HepG2 (cell line): ENCODE measurements around the gene DHX32. TPM values are rescaled to one million over a fixed set of nuclear protein-coding genes. Genes with fewer than 3 reads are reported as not detected.

Source experiments
- ATAC-seq: fragments of 200-7000 bp; cut with Tn5 transposase; 3 replicates; pipeline ENCODE4 v1.9.1; 2020; ENCODE audit warnings: mild to moderate bottlenecking, moderate library complexity
- BruUV-seq: library from RNA; stranded (reverse); fragments of 400-500 nt; replicated peaks from 2 replicates; lab custom pipeline; 2021; lab: Mats Ljungman, UMichigan
- CTCF ChIA-PET: fragments of 300-600 bp; formaldehyde crosslinking; extraction: SDS; loops from one replicate; lab custom pipeline; 2021; ENCODE audit warnings: low total read pairs, inconsistent platforms, low intra/inter-chr PET ratio; lab: Yijun Ruan, JAX
- POLR2A ChIA-PET: fragments of 350-600 bp; sonication (Branson Sonifier 250); formaldehyde crosslinking; loops from one replicate; lab custom pipeline; 2020; ENCODE audit warnings: antibody characterized with exemption, inconsistent platforms; lab: Yijun Ruan, JAX
- DNase-seq: peaks from one replicate; pipeline ENCODE4 v3.0.0-alpha.2; 2015; ENCODE audit warnings: low spot score
- FAIRE-seq: peaks from 3 replicates; lab custom pipeline; 2011; peaks lifted over from hg19 to GRCh38; lab: Jason Lieb, UNC
- H2AFZ ChIP-seq: one replicate; pipeline ENCODE4 v1.6.1; 2011; ENCODE audit warnings: low read length, inconsistent platforms
- H3K27ac ChIP-seq: fragments of 300-600 bp; 3 replicates; pipeline ENCODE4 v1.8.0; 2011; ENCODE audit warnings: mixed run types, mild to moderate bottlenecking, mixed read lengths, low read length, inconsistent platforms; ENCODE audit not compliant: insufficient read depth; ENCODE audit errors: extremely low read length
- H3K27me3 ChIP-seq, 2 experiments: fragments of 200-600 bp in 1 of 2; 2 replicates in 1 of 2; 3 replicates in 1 of 2; pipeline versions ENCODE4 v1.6.0 to v1.8.0; 2011; ENCODE audit warnings: low read length in 2 of 2, mild to moderate bottlenecking in 2 of 2, moderate library complexity in 2 of 2, inconsistent platforms in 1 of 2; ENCODE audit not compliant: insufficient read depth in 2 of 2, control insufficient read depth in 1 of 2
- H3K36me3 ChIP-seq, 2 experiments: fragments of 200-600 bp in 1 of 2; replicated peaks in 1 of 2; 2 replicates in 1 of 2; 3 replicates in 1 of 2; pipeline versions ENCODE4 v1.5.1 to v1.8.0; 2011; ENCODE audit warnings: low read length in 2 of 2, inconsistent platforms in 1 of 2; ENCODE audit not compliant: insufficient read depth in 2 of 2, control insufficient read depth in 1 of 2
- H3K4me1 ChIP-seq: 2 replicates; pipeline ENCODE4 v1.5.1; 2012; ENCODE audit warnings: low read length, inconsistent platforms; ENCODE audit not compliant: insufficient read depth
- H3K4me2 ChIP-seq: 2 replicates; pipeline ENCODE4 v1.6.0; 2011; ENCODE audit warnings: low read depth, low read length, inconsistent platforms
- H3K4me3 ChIP-seq, 3 experiments: fragments of 200-600 bp in 1 of 3; sonication (generic), shearing (Covaris generic) in 1 of 3; replicated peaks in 1 of 3; 2 replicates each; pipeline ENCODE4 v1.5.1; 2011 to 2016; ENCODE audit warnings: low read length in 3 of 3, inconsistent platforms in 2 of 3, low read depth in 2 of 3, mild to moderate bottlenecking in 2 of 3, control low read depth in 1 of 3, mixed read lengths in 1 of 3; ENCODE audit not compliant: insufficient read depth in 1 of 3
- H3K79me2 ChIP-seq: one replicate; pipeline ENCODE4 v1.6.1; 2011; ENCODE audit warnings: low read length, inconsistent platforms; ENCODE audit not compliant: insufficient read depth
- H3K9ac ChIP-seq: 2 replicates; pipeline ENCODE4 v1.6.0; 2011; ENCODE audit warnings: mild to moderate bottlenecking, low read depth, low read length, inconsistent platforms; ENCODE audit not compliant: insufficient read depth
- H3K9me3 ChIP-seq: 2 replicates; pipeline ENCODE4 v1.5.1; 2012; ENCODE audit warnings: mild to moderate bottlenecking, low read length
- H4K20me1 ChIP-seq: 2 replicates; pipeline ENCODE4 v1.6.0; 2011; ENCODE audit warnings: inconsistent platforms, mild to moderate bottlenecking, low read length, moderate library complexity; ENCODE audit not compliant: insufficient read depth
- CCDC6 ChIP-seq: sonication (generic); formaldehyde crosslinking; IDR thresholded peaks from 2 replicates; pipeline ENCODE4 v1.8.1; 2022; ENCODE audit warnings: mild to moderate bottlenecking, missing genetic modification reagents, moderate library complexity
- DR1 ChIP-seq: sonication (generic); formaldehyde crosslinking; IDR thresholded peaks from 2 replicates; pipeline ENCODE4 v1.8.0; 2021; ENCODE audit warnings: mild to moderate bottlenecking, missing genetic modification reagents, inconsistent platforms
- ELF4 ChIP-seq: sonication (generic); formaldehyde crosslinking; IDR thresholded peaks from 2 replicates; pipeline ENCODE4 v1.5.0; 2020; ENCODE audit warnings: missing genetic modification reagents, mild to moderate bottlenecking, moderate library complexity, borderline replicate concordance
- MAFF ChIP-seq: IDR thresholded peaks from 2 replicates; pipeline ENCODE4 v1.6.1; 2011; ENCODE audit warnings: low read depth, low read length, improper control_type of control experiment
- RXRA ChIP-seq: sonication (generic); formaldehyde crosslinking; IDR thresholded peaks from 2 replicates; pipeline ENCODE4 v1.5.1; 2020; ENCODE audit warnings: missing genetic modification reagents
- TERF1 ChIP-seq: sonication (generic); formaldehyde crosslinking; IDR thresholded peaks from 2 replicates; pipeline ENCODE4 v1.8.0; 2022; ENCODE audit warnings: mild to moderate bottlenecking, missing genetic modification reagents, moderate library complexity
- TRIM22 ChIP-seq: fragments of 450-650 bp; IDR thresholded peaks from 2 replicates; pipeline ENCODE4 v1.6.1; 2017
- ZBTB46 ChIP-seq: sonication (generic); formaldehyde crosslinking; IDR thresholded peaks from 2 replicates; pipeline ENCODE4 v1.4.0; 2020; ENCODE audit warnings: mild to moderate bottlenecking, missing genetic modification reagents, borderline replicate concordance
- ZNF264 ChIP-seq: sonication (generic); formaldehyde crosslinking; IDR thresholded peaks from 2 replicates; pipeline ENCODE4 v1.4.0; 2020; ENCODE audit warnings: missing genetic modification reagents
- ZNF276 ChIP-seq: sonication (generic); formaldehyde crosslinking; IDR thresholded peaks from 2 replicates; pipeline ENCODE4 v1.4.0; 2020; ENCODE audit warnings: mild to moderate bottlenecking, low read depth, missing genetic modification reagents
- ZNF572 ChIP-seq: sonication (generic); formaldehyde crosslinking; IDR thresholded peaks from 2 replicates; pipeline ENCODE4 v1.5.1; 2020; ENCODE audit warnings: mild to moderate bottlenecking, missing genetic modification reagents
- ZNF598 ChIP-seq: sonication (generic); formaldehyde crosslinking; IDR thresholded peaks from 2 replicates; pipeline ENCODE4 v1.5.1; 2020; ENCODE audit warnings: mild to moderate bottlenecking, missing genetic modification reagents, borderline replicate concordance
- WGBS: methylation state at CpG from one replicate; pipeline ENCODE4 v1.1.6; 2017; ENCODE audit warnings: low lambda C conversion rate; 5-methylcytosine and 5-hydroxymethylcytosine counted together
- in situ Hi-C: cut with HindIII; loops from 2 replicates; pipeline ENCODE4 v1.10.0; 2017; ENCODE audit warnings: low pct_unique_long_range_greater_than_20kb; ENCODE audit not compliant: extremely low pct_ligation_motif_present
- intact Hi-C: fragments of 100-400 bp; cut with micrococcal nuclease; formaldehyde crosslinking; loops from one replicate; pipeline ENCODE4 v1.10.0; 2022; ENCODE audit not compliant: unreplicated experiment
- polyA plus RNA-seq, 8 experiments: library from polyadenylated mRNA; depleted of rRNA in 3 of 8; stranded (reverse) in 7 of 8; unstranded in 1 of 8; fragments of >200 nt; fragmentation: Illumina TruSeq in 4 of 8; extraction: Trizol in 4 of 8; gene quantifications; 2 replicates each; pipeline versions ENCODE4 v1.2.1 to v1.2.3, GENCODE V29; 2011 to 2016; ENCODE audit warnings: low read depth in 4 of 8, missing spikeins in 1 of 8, mixed read lengths in 1 of 8; ENCODE audit not compliant: insufficient read depth in 1 of 8
- total RNA-seq, 5 experiments: library from RNA; depleted of rRNA; stranded (reverse); fragments of >200 nt; fragmentation: Illumina TruSeq; extraction: Trizol; gene quantifications; 2 replicates each; pipeline ENCODE4 v1.2.3, GENCODE V29; 2016; ENCODE audit warnings: low read depth in 1 of 5

The DHX32 gene
- total and polyA plus RNA-seq, 2 of the 13 experiments (the other 11 are each of a cell fraction or from before 2014, with no cell fraction given) = 15.5 to 16.5 TPM

- Histone ChIP-seq H3K4me3 (no peak overlapping the region), H3K9me3 (no peaks in the 10 kb centered on the region), H3K79me2 (peaks cover 3% of the 10 kb centered on the region), H2AFZ (no peak overlapping the region), H3K4me2 (no peak overlapping the region), H3K4me1 (peaks cover 16% of the 10 kb centered on the region), H3K9ac (no peak overlapping the region), H3K27me3 (no peaks in the 10 kb centered on the region), H4K20me1 (no peaks in the 10 kb centered on the region), H3K36me3 (peaks cover 2 to 4% of the 10 kb centered on the region in 2 experiments; a peak in 2 of 5 replicates), H3K27ac (no peak overlapping the region)
- in situ Hi-C loops (no loop called here), intact Hi-C loops (no loop called here)
- WGBS = 85% methylated on average over 4 of the region's 4 CpGs
- no peak for FAIRE-seq
- BruUV-seq = no TSS peak
- CTCF ChIA-PET = no interaction called here
- POLR2A ChIA-PET = no interaction called here
- DNase-seq = no peak
- no peak for ATAC-seq
- TF ChIP-seq MAFF = no peak
- no peak for TF ChIP-seq CCDC6 (CRISPR knock-in tag)
- TF ChIP-seq ZBTB46 (CRISPR knock-in tag) = no peak
- no peak for TF ChIP-seq ZNF572 (CRISPR knock-in tag)
- TF ChIP-seq TERF1 (CRISPR knock-in tag) = no peak
- no peak for TF ChIP-seq ZNF264 (CRISPR knock-in tag)
- TF ChIP-seq TRIM22 = no peak
- no peak for TF ChIP-seq ZNF276 (CRISPR knock-in tag)
- TF ChIP-seq ELF4 (CRISPR knock-in tag) = no peak
- TF ChIP-seq DR1 (CRISPR knock-in tag) = no peak
- no peak for TF ChIP-seq RXRA (CRISPR knock-in tag)
- no peak for TF ChIP-seq ZNF598
Observed at GRCh38 chr10:125816548-125816947, 64.5 kb downstream of the DHX32 start.
